ENCODE results near the gene SPAG17.

GRCh38 chr1:118110580-118110979 is 74.4 kb downstream of the SPAG17 start:
- TF ChIP-seq CTCF (IDR thresholded peaks at IDR 0.05 in 4 of 5, conservative IDR thresholded peaks at IDR 0.05 in 1 of 5) (no peak), POLR2A (IDR thresholded peaks at IDR 0.05) (no peak)

Data from gastrocnemius medialis (tissue), 4 donors.